ENCODE results near the gene HOMER1. TPM values are rescaled to one million over a fixed set of nuclear protein-coding genes. Genes with fewer than 3 reads are reported as not detected.
"Not testable (repeated sequence)": the region's sequence is repeated elsewhere in the genome, so short reads cannot be mapped to it uniquely, and the experiment has no call there.

HOMER1 gene
- total RNA-seq, 1 donor from 2014 or later, result 59.5 TPM

DNA sequence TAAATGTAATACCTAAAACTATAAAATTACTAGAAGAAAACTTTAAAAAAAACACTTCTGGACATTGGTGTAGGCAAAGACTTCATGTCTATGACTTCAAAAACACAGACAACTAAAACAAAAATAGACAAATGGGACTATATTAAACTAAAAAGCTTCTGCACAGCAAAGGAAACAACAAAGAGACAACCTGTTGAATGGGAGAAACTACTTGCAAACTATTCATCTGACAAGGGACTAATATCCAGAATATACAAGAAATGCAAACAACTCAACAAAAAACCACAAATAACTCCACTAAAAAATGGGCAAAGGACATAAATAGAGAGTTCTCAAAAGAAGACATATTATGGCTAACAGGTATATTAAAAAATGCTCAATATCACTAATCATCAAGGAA, 128.8 kb downstream of the HOMER1 start:
- intact Hi-C loops (cut with micrococcal nuclease); ATAC-seq; DNase-seq: not testable (repeated sequence)

- ATAC-seq (peak; percentile 97), DNase-seq (no peak)
- intact Hi-C loops (cut with micrococcal nuclease), result no loop called here
Measured at GRCh38 chr5:79378510-79379186, 135.3 kb downstream of the HOMER1 start.

DNA sequence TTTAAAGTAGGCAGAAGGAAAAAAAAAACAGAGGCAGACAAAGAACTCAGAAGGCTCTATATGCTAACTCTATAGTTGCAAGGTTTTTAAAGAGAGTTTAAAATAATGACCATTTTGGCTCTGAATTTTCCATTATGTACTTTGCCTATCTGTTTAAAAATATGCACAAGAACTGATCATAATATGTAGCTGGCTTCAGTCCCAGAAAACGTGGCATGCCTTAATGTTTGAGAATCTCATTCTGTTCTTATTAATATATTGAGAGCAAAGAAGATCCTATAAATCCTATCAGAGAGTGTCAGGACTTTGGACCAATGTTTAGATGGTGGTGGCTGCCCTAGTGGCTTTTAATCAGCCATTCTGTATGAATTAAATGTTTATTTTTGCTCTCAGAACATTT, 156.5 kb downstream of the HOMER1 start:
- intact Hi-C loops (cut with micrococcal nuclease), result no loop called here
- DNase-seq, result no peak
- no peak for ATAC-seq

DNA sequence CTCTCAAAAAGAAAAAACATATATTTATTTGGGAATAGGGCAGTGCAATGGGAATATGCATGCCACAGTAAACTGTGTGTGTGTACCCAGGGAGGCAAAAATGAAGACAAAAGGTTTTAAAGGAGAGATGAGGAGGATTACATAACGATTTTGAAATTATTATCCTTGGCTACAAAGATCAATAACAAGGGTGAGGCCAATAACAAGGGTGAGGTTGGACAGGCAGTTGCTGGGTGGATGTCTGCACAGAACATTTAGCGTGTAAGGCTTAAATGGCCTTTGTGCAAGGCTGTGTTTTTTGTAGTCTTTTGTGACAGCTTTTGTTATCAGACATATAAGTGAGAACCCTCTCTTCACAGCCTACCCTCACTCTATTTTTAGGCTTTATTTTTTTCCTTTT, 164.1 kb downstream of the HOMER1 start:
- intact Hi-C loops (cut with micrococcal nuclease), result no loop called here
- ATAC-seq (no peak), DNase-seq (no peak)

DNA sequence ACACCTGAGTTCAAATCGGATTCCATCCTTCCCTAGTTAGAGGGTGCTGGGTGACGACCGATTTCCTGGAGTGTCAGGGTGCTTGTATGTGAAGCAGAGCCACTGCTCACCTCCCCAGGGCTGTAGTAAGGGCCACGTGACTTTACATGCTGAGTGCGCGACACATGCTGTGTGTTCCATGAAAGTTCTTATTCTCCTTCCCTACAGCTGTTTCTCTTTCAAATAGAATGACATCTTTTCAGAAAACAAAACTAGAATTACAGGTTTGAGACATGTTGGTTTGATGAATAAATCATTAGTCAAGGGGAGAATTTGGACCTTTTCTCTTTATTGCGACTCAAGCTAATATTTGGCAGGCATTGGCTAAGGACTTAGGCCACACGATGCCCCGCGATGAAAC, 164.9 kb downstream of the HOMER1 start:
- ATAC-seq (no peak), DNase-seq (no peak)
- intact Hi-C loops (cut with micrococcal nuclease), result no loop called here

DNA sequence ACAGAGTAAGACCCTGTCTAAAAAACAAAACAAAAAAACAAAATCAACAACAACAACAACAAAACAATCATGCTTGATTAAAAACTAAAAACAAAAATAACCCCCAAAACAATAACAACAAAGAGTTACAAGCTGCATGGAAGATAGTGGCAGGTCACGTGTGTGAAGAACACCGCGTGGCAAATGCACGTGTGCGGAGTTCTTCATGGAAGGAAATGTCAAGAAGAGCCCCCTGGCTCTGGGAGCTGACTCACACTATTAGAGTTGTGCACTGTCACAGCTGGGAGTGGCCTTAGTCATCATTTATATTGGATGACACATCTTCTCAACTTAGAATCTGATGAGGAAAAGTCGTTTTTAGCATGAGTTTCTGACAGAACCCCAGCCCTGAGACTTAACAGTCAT, 167.5 kb downstream of the HOMER1 start:
- intact Hi-C loops (cut with micrococcal nuclease), result no loop called here
- no peak for ATAC-seq
- DNase-seq, result no peak

DNA sequence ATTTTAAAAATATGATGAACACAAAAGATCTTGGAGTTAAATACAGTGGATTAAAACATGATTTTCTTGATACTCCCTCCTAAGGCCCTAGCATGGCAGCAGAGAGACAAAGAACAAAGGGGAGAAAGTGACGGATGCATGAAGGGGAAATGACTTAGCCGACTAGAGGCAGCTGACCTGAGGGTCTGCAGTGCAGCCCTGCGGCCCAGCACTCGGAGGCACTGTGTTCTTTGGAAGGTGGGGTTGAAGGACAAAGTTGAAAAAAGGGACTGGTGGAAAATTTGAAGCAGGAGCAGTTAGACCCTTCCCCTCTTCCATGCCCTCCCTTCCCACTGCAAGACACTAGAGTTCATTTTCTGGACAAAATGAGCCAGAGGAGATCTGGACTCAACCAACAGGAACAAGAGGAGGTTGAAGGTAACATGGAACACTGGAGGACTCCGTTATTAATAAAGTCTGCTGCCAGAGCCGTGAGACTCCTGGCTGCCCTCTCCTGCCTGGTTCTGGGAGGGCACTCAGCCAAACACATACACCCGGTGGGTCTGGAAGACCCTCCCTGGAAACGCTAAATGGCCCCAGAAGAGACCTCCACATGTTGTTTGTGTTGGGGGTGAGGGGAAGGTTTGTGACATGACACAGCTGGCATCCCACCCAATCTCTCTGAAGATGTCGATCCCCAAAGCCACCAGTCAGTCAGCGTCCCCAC, 179.9 kb downstream of the HOMER1 start:
- intact Hi-C loops (cut with micrococcal nuclease), result no loop called here
- ATAC-seq, result no peak

GRCh38 chr5:79330071-79330470, 183.9 kb downstream of the HOMER1 start:
- intact Hi-C loops (cut with micrococcal nuclease), result no loop called here
- no peak for ATAC-seq

More for the DNA sequence above, 179.9 kb downstream of the HOMER1 start:
- no peak for DNase-seq

GRCh38 chr5:79329453-79329852, 184.5 kb downstream of the HOMER1 start:
- intact Hi-C loops (cut with micrococcal nuclease), result no loop called here
- no peak for DNase-seq
- no peak for ATAC-seq

More at GRCh38 chr5:79330071-79330470, 183.9 kb downstream of the HOMER1 start:
- DNase-seq, result no peak

Other genes with a start within 250 kb of the HOMER1 start
- gene TENT2, start 98.3 kb upstream of the HOMER1 start, total RNA-seq, result 34.7 TPM
- gene CMYA5, start 175.7 kb upstream of the HOMER1 start, total RNA-seq, result 960 TPM

All from left ventricle myocardium superior (tissue), 1 donor.